Stimulated activated naive CD8-positive, alpha-beta T cell treated with anti-CD3 and anti-CD28 coated beads, Interleukin-15, amount 100 ng/mL, for 72 hours (primary cell): ENCODE measurements around the gene EVA1A.
"Not testable (repeated sequence)": the region's sequence is repeated elsewhere in the genome, so short reads cannot be mapped to it uniquely, and the experiment has no call there.

Source experiments
- ATAC-seq: fragments of 150-1000 bp; cut with Tn5 transposase; 2 replicates; pipeline ENCODE4 v1.10.0; 2021; ENCODE audit warnings: mild to moderate bottlenecking, moderate library complexity
- DNase-seq, 2 donors: peaks; one replicate each; pipeline ENCODE4 v3.0.0; 2021 to 2022
- H3K27ac Mint-ChIP-seq, 2 donors: one replicate each; pipeline ENCODE4 v1.8.0; 2022; ENCODE audit warnings: mild to moderate bottlenecking in 2 of 2, mixed read lengths in 2 of 2, moderate library complexity in 2 of 2
- H3K27me3 Mint-ChIP-seq: one replicate; pipeline ENCODE4 v1.8.0; 2022; ENCODE audit warnings: mixed read lengths
- H3K4me1 Mint-ChIP-seq: one replicate; pipeline ENCODE4 v1.8.0; 2022; ENCODE audit warnings: mild to moderate bottlenecking, mixed read lengths
- H3K4me3 Mint-ChIP-seq, 2 donors: one replicate each; pipeline ENCODE4 v1.8.0; 2022; ENCODE audit warnings: mild to moderate bottlenecking in 2 of 2, mixed read lengths in 2 of 2, moderate library complexity in 1 of 2
- H3K9me3 Mint-ChIP-seq, 2 donors: one replicate each; pipeline ENCODE4 v1.8.0; 2022; ENCODE audit warnings: mixed read lengths in 2 of 2

EVA1A gene

GRCh38 chr2:75477696-75478095 lies 83.0 kb downstream of the EVA1A start:
- DNase-seq, H3K9me3 Mint-ChIP-seq, H3K4me3 Mint-ChIP-seq, H3K27me3 Mint-ChIP-seq, H3K4me1 Mint-ChIP-seq, H3K27ac Mint-ChIP-seq, ATAC-seq: not testable (repeated sequence)

DNA sequence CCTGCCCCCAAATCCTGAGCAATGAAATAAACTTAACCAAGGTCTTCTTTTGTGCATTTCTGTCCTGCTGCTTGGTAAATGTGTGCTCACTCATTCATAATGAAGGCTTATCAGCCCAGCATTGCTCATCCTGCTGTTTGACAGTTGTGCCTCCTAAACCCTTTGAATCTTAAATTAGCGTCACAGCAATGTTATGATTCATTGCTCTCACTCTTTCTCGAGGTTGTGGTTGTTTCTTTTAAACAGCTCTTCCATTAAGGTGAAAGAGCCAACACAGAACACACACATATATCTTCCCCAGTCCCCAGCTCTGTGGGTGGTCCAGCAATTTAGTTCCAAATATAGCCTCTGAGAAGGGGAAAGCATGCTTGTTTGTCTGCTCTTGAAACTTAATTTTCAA lies 84.0 kb downstream of the EVA1A start:
- H3K4me1 Mint-ChIP-seq: no peaks in the 10 kb centered on the region
- H3K27ac Mint-ChIP-seq: no peak overlapping the region
- peaks cover 12% of the 10 kb centered on the region for H3K27me3 Mint-ChIP-seq
- H3K4me3 Mint-ChIP-seq: no peak overlapping the region
- no peaks in the 10 kb centered on the region for H3K9me3 Mint-ChIP-seq
- ATAC-seq (peak; percentile 61), DNase-seq (no peak)

DNA sequence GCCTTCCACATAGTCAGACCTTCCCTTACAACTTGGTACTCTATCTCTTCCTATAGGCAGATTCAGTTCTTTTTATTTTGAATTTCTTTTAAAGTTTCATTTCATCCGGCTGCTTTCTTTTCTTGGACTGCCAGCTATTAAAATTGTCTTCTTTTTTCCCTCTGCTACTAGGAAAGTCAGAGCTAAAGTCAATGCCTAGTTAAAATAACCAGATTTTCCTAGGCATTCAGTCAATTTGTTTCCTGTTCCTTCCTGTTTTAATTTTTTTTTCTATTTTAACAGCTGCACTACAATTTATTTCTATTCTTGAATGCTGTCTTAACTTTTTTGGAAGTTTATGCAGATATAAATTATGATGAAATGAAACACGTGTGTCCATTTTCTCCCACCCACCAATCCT lies 84.8 kb downstream of the EVA1A start:
- Mint-ChIP-seq H3K4me1 (no peaks in the 10 kb centered on the region), H3K9me3 (no peaks in the 10 kb centered on the region), H3K27me3 (peaks cover 9% of the 10 kb centered on the region), H3K4me3 (no peak overlapping the region), H3K27ac (no peak overlapping the region)
- ATAC-seq (no peak), DNase-seq (no peak)

DNA sequence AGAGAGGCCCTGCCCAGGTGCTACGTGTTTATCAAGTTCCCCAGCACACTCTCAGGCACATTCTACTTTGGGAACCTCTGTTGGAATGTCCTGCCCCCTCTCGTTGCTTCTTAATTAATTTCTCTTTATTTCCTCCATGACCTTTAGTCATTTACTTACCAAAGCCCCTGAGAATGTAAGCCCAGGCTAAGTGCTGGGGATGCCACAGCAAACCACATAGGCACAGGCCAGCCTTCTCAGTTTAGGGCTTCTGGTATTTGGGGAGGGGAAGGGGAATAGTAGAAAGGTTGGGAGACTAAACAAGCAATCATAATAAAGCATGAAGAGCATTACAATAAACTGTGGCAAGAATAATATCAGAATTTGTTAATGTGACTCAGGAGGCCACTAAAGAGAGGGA lies 85.7 kb downstream of the EVA1A start:
- H3K27me3 Mint-ChIP-seq: peaks cover 8% of the 10 kb centered on the region
- DNase-seq: no peak
- no peaks in the 10 kb centered on the region for H3K4me1 Mint-ChIP-seq
- ATAC-seq: no peak
- H3K9me3 Mint-ChIP-seq: no peaks in the 10 kb centered on the region
- H3K4me3 Mint-ChIP-seq: no peak overlapping the region
- H3K27ac Mint-ChIP-seq: no peak overlapping the region

GRCh38 chr2:75474115-75474514 lies 86.6 kb downstream of the EVA1A start:
- H3K27ac Mint-ChIP-seq: no peak overlapping the region
- no peak overlapping the region for H3K4me3 Mint-ChIP-seq
- no peaks in the 10 kb centered on the region for H3K9me3 Mint-ChIP-seq
- ATAC-seq: no peak
- H3K4me1 Mint-ChIP-seq: no peaks in the 10 kb centered on the region
- DNase-seq: no peak
- H3K27me3 Mint-ChIP-seq: peaks cover 8% of the 10 kb centered on the region

- peak; percentile 8 to 9 for DNase-seq
- Mint-ChIP-seq H3K27ac (no peak overlapping the region), H3K27me3 (peaks cover 46% of the 10 kb centered on the region), H3K9me3 (no peaks in the 10 kb centered on the region), H3K4me3 (no peak overlapping the region), H3K4me1 (no peaks in the 10 kb centered on the region)
- ATAC-seq: no peak
Measured at GRCh38 chr2:75466708-75467311, 93.9 kb downstream of the EVA1A start.

- no peak for DNase-seq
- ATAC-seq: no peak
- H3K27me3 Mint-ChIP-seq: peaks cover 50% of the 10 kb centered on the region
- H3K4me3 Mint-ChIP-seq: no peak overlapping the region
- no peak overlapping the region for H3K27ac Mint-ChIP-seq
- H3K4me1 Mint-ChIP-seq: no peaks in the 10 kb centered on the region
- no peaks in the 10 kb centered on the region for H3K9me3 Mint-ChIP-seq
Measured at GRCh38 chr2:75465317-75465984, 95.3 kb downstream of the EVA1A start.

DNA sequence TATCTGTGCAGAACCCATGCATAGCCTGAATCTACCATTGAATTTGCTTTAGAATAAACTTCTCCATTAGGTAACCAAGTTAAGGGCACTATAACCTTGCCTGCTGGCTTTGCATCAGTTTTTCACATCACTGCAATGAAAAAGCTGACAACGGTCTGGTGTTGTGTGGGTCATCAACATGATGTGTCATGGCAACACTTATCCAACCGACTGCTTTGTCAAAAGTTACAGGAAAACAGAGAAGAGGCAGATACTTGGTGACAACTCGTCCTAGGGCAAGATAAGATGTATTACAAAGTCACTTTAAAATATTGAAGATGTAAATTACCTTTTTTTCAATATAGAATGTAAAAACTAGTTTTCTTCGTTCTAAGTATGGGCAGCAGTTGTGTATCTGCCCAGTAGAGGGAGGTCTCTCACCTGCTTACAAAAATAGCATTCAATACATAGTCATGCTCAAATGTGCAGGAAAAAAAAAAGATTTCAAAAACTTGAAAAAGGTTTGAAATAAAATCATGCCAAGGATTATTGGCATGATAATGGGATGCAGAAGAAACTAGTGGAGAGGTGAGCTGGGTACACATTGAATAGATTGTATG lies 96.3 kb downstream of the EVA1A start:
- no peaks in the 10 kb centered on the region for H3K9me3 Mint-ChIP-seq
- no peak for ATAC-seq
- peaks cover 59% of the 10 kb centered on the region for H3K27me3 Mint-ChIP-seq
- H3K4me1 Mint-ChIP-seq: no peaks in the 10 kb centered on the region
- no peak for DNase-seq
- H3K4me3 Mint-ChIP-seq: no peak overlapping the region
- H3K27ac Mint-ChIP-seq: no peak overlapping the region

DNA sequence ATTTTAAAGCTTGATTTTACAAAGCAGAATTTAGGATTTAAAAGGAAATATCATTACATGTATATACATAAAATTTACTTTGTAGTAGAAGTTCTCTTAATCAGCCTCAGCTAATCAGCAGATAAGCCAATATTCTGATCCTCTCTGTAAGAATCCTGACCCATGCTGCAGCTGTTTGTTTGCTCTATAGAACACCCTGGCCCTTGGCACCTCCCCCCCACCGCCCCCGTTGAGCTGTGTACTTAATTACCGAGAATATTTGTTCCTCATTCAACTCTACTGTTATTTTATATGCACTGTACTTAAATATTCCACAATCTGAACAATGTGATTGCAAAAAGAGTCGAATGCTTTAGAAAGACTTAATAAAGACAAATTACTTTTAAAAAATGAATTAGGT lies 98.0 kb downstream of the EVA1A start:
- ATAC-seq: no peak
- no peak overlapping the region for H3K27ac Mint-ChIP-seq
- no peaks in the 10 kb centered on the region for H3K9me3 Mint-ChIP-seq
- no peak overlapping the region for H3K4me3 Mint-ChIP-seq
- no peak for DNase-seq
- H3K4me1 Mint-ChIP-seq: no peaks in the 10 kb centered on the region
- H3K27me3 Mint-ChIP-seq: peaks cover 47% of the 10 kb centered on the region

DNA sequence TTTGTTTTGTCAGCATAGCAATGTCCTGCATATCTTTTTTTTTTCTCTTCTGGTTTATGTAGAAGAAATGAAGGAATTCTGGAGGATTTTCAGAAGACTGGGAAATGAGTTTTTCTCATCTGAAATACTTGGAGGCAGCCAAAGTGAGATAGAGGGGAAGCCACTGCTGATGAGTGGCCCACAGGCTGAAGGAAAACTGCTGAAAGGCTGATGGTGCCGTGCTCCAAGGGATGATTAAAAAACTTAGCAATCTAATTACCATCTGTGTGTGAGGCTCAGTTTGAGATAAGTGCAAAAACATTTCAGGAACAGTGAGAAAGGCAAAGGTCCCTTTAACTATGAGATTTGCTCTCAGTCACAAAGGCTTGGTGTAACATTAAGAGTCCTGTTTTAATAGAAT lies 98.5 kb downstream of the EVA1A start:
- Mint-ChIP-seq H3K27ac (no peak overlapping the region), H3K4me3 (no peak overlapping the region), H3K9me3 (no peaks in the 10 kb centered on the region), H3K27me3 (peaks cover 43% of the 10 kb centered on the region), H3K4me1 (no peaks in the 10 kb centered on the region)
- ATAC-seq: no peak
- DNase-seq: no peak

DNA sequence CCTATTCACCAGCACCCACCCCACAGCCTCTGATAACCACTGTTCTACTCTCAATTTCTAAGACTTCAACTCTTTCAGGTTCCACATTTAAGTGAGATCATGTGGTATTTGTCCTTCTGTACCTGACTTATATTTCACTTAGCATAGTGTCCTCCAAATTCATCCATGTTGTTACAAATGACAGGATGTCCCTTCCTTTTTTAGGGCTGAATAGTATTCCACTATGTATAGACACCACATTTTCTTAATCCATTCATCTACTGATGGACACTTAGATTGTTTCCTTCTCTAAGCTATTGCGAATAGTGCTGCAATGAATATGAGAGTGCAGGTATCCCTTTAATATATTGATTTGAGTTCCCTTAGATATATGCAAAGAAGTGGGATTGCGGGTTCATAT lies 100.1 kb downstream of the EVA1A start:
- ATAC-seq: no peak
- Mint-ChIP-seq H3K27ac (no peak overlapping the region), H3K4me1 (no peaks in the 10 kb centered on the region), H3K4me3 (no peak overlapping the region), H3K27me3 (peaks cover 36% of the 10 kb centered on the region), H3K9me3 (no peaks in the 10 kb centered on the region)
- DNase-seq: no peak

GRCh38 chr2:75459565-75460310 lies 101.0 kb downstream of the EVA1A start:
- Mint-ChIP-seq H3K9me3 (no peaks in the 10 kb centered on the region), H3K4me3 (no peak overlapping the region), H3K27ac (no peak overlapping the region), H3K27me3 (peaks cover 33% of the 10 kb centered on the region), H3K4me1 (no peaks in the 10 kb centered on the region)
- DNase-seq (no peak), ATAC-seq (no peak)

GRCh38 chr2:75458201-75458600 lies 102.5 kb downstream of the EVA1A start:
- ATAC-seq (no peak), DNase-seq (no peak)
- Mint-ChIP-seq H3K4me1 (no peaks in the 10 kb centered on the region), H3K9me3 (no peaks in the 10 kb centered on the region), H3K27me3 (peaks cover 19% of the 10 kb centered on the region), H3K27ac (no peak overlapping the region), H3K4me3 (no peak overlapping the region)

GRCh38 chr2:75456825-75457224 lies 103.9 kb downstream of the EVA1A start:
- DNase-seq (no peak), ATAC-seq (no peak)
- no peak overlapping the region for H3K27ac Mint-ChIP-seq
- peaks cover 15% of the 10 kb centered on the region for H3K27me3 Mint-ChIP-seq
- H3K9me3 Mint-ChIP-seq: no peaks in the 10 kb centered on the region
- no peaks in the 10 kb centered on the region for H3K4me1 Mint-ChIP-seq
- no peak overlapping the region for H3K4me3 Mint-ChIP-seq

- H3K27ac Mint-ChIP-seq: no peak overlapping the region
- no peaks in the 10 kb centered on the region for H3K4me1 Mint-ChIP-seq
- H3K4me3 Mint-ChIP-seq: no peak overlapping the region
- DNase-seq (no peak), ATAC-seq (no peak)
- H3K9me3 Mint-ChIP-seq: no peaks in the 10 kb centered on the region
- peaks cover 10% of the 10 kb centered on the region for H3K27me3 Mint-ChIP-seq
Measured at GRCh38 chr2:75456111-75456510, 104.6 kb downstream of the EVA1A start.

DNA sequence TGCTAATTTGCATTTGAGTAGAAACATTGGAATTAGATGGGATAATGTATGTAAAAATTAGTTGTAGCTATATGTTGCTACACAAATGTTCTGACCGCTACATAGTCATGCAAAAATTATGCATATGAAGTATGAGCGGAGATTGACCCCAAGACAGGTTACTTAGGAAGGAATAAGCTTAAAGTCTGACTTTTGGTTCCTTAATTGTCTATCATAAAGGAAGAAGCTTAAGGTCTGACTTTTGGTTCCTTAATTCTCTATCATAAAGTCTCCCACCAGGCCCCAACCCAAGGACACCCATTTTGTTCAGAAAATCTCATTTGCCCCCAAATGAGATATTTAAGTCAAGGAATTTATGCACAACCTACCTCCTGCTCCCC lies 106.5 kb downstream of the EVA1A start:
- ATAC-seq: no peak
- Mint-ChIP-seq H3K27me3 (no peaks in the 10 kb centered on the region), H3K9me3 (no peaks in the 10 kb centered on the region), H3K4me1 (no peaks in the 10 kb centered on the region), H3K4me3 (no peak overlapping the region), H3K27ac (no peak overlapping the region)
- no peak for DNase-seq
